GM18526 (cell line): ENCODE data around the gene RGS5.

Source experiments
- POLR2A ChIP-seq: IDR thresholded peaks from 3 replicates; pipeline ENCODE4 v1.6.1; 2011; ENCODE audit not compliant: insufficient read length; ENCODE audit errors: extremely low read depth

The RGS5 gene

GRCh38 chr1:163166886-163167555 is 35.7 kb downstream of the RGS5 start:
- TF ChIP-seq POLR2A, result no peak

- no peak for TF ChIP-seq POLR2A
Observed at GRCh38 chr1:163165119-163165518, 37.6 kb downstream of the RGS5 start.

GRCh38 chr1:163163881-163164582 is 38.7 kb downstream of the RGS5 start:
- no peak for TF ChIP-seq POLR2A

- no peak for TF ChIP-seq POLR2A
Observed at GRCh38 chr1:163163163-163163562, 39.6 kb downstream of the RGS5 start.

GRCh38 chr1:163162381-163162914 is 40.3 kb downstream of the RGS5 start:
- no peak for TF ChIP-seq POLR2A

GRCh38 chr1:163161841-163162240 is 40.9 kb downstream of the RGS5 start:
- TF ChIP-seq POLR2A, result no peak

GRCh38 chr1:163161337-163161736 is 41.4 kb downstream of the RGS5 start:
- no peak for TF ChIP-seq POLR2A

- TF ChIP-seq POLR2A, result no peak
Observed at GRCh38 chr1:163155606-163156005, 47.1 kb downstream of the RGS5 start.

DNA sequence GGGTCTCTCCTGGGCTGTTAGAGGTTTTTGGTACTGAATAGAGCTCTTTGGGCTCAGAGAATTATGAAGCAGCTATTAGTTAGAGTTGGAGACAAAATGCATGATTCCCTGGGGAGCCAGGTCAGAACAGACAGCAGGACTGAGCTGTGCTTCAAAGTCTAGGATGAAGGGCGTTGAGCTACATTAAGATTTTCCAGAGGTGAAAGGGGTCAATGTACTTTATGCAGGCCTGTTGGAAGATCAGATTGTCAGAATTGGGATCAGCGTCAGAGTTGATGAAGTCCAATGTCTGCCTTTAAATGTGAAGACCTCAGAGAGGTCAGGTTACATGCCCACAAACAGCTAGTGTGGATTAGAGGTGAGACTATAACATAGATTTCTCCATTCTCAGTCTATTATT is 53.8 kb downstream of the RGS5 start:
- TF ChIP-seq POLR2A, result no peak

GRCh38 chr1:163147019-163147418 is 55.7 kb downstream of the RGS5 start:
- no peak for TF ChIP-seq POLR2A

- no peak for TF ChIP-seq POLR2A
Observed at GRCh38 chr1:163145435-163145834, 57.3 kb downstream of the RGS5 start.

DNA sequence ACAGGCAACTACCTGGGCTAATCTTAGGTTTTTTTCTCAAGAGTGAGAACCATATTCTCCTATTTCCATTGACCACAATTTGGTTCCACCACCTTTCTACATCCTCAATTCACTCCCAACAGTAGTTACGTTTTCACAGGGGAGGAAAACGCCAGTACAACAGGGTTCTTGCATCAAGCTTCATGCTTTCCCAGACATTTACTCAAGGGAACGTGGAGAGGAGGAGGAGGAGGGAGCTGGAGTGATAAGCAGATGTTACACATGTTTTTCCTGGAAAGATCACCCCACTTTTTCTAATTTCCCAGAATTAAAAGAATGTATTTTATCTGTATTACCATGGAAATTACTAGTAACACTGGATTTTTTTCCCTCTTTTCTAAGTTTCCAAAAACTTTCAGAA is 58.3 kb downstream of the RGS5 start:
- no peak for TF ChIP-seq POLR2A

DNA sequence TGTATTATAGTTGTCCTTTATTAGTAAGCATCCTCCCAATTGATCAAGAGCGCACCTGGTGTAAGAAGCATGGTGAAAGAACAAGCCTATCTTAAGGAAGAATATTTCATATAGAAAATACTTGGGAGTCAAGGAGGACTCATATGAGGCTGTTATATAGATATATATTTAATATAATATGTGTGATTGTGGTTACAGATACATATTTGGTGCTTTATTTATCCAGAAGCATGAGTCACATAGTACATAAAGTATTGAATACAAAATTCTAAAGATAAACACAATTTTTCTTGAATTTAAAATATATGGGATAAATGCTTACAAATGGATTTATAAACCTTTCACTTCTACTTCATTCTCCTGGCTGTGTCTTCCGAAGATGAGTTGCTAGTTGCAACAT is 60.6 kb downstream of the RGS5 start:
- no peak for TF ChIP-seq POLR2A

- TF ChIP-seq POLR2A, result no peak
Observed at GRCh38 chr1:163141556-163141955, 61.2 kb downstream of the RGS5 start.

GRCh38 chr1:163137556-163138265 is 65.0 kb downstream of the RGS5 start:
- no peak for TF ChIP-seq POLR2A

DNA sequence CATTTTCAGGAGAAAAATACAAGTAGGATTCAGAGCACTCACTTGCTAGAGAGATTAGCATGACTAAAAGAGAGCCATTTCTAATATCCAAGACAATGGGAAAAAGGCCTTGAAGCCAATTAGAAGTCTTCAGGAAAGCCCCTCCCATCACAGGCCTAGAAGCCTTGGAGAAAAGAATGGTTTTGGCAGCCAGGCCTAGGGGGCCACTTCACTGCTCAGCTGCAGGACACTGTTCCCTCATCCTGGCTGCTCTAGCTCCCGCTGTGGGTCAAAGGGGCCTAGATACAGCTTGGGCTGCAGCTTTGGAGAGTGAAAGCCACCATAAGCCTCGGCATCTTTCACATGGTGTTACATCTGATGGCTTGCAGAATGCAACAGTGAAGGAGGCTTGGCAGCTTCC is 70.7 kb downstream of the RGS5 start:
- no peak for TF ChIP-seq POLR2A
